Endothelial cell of umbilical vein (primary cell): ENCODE results near the gene NFYC. TPM values are rescaled to one million over a fixed set of nuclear protein-coding genes. Genes with fewer than 3 reads are reported as not detected.

Experiments
- BruUV-seq: library from RNA; stranded (reverse); fragments of 400-500 nt; replicated peaks from 2 replicates; lab custom pipeline; 2021; lab: Mats Ljungman, UMichigan
- CTCF ChIA-PET: fragments of 300-600, 350-600 bp; sonication (Branson Sonifier 250); formaldehyde crosslinking; loops from one replicate; lab custom pipeline; 2021; ENCODE audit warnings: antibody characterized with exemption, inconsistent platforms; lab: Charles Lee
- POLR2A ChIA-PET: fragments of 300-600, 350-600 bp; sonication (Branson Sonifier 250); formaldehyde crosslinking; loops from one replicate; lab custom pipeline; 2021; ENCODE audit warnings: antibody characterized with exemption, inconsistent platforms; lab: Charles Lee
- DNase-seq: peaks from one replicate; pipeline ENCODE4 v3.0.0-alpha.2; 2011; ENCODE audit warnings: low read depth, low spot score
- FAIRE-seq: peaks from 2 replicates; lab custom pipeline; 2011; peaks lifted over from hg19 to GRCh38; lab: Jason Lieb, UNC
- H2AFZ ChIP-seq: 2 replicates; pipeline ENCODE4 v1.6.0; 2012; ENCODE audit warnings: low read depth, low read length, control low read depth, inconsistent platforms
- H3K27ac ChIP-seq: 2 replicates; pipeline ENCODE4 v1.5.1; 2011; ENCODE audit warnings: low read depth, mild to moderate bottlenecking, control low read depth, low read length, moderate library complexity; ENCODE audit not compliant: insufficient read depth
- H3K27me3 ChIP-seq, 2 experiments: 2 replicates each; pipeline versions ENCODE4 v1.6.0 to v1.6.1; 2011; ENCODE audit warnings: low read length in 2 of 2, mixed read lengths in 1 of 2; ENCODE audit not compliant: control insufficient read depth in 2 of 2, insufficient read depth in 2 of 2
- H3K36me3 ChIP-seq, 2 experiments: 2 replicates in 1 of 2; 3 replicates in 1 of 2; pipeline ENCODE4 v1.5.1; 2011; ENCODE audit warnings: low read length in 2 of 2, mild to moderate bottlenecking in 1 of 2, moderate library complexity in 1 of 2; ENCODE audit not compliant: control insufficient read depth in 2 of 2, insufficient read depth in 2 of 2; ENCODE audit errors: extremely low read depth in 1 of 2
- H3K4me1 ChIP-seq: 3 replicates; pipeline ENCODE4 v1.5.1; 2011; ENCODE audit warnings: mild to moderate bottlenecking, low read length; ENCODE audit not compliant: control insufficient read depth, insufficient read depth; ENCODE audit errors: extremely low read depth
- H3K4me2 ChIP-seq: 2 replicates; pipeline ENCODE4 v1.6.1; 2011; ENCODE audit warnings: low read length, control low read depth, mixed read lengths; ENCODE audit not compliant: insufficient read depth
- H3K4me3 ChIP-seq, 3 experiments: fragments of 200-600 bp in 1 of 3; sonication (generic), shearing (Covaris generic) in 1 of 3; replicated peaks in 1 of 3; 2 replicates each; pipeline ENCODE4 v1.5.1; 2011 to 2016; ENCODE audit warnings: control low read depth in 3 of 3, low read length in 3 of 3, mild to moderate bottlenecking in 2 of 3, inconsistent platforms in 1 of 3, low read depth in 1 of 3, moderate library complexity in 1 of 3; ENCODE audit not compliant: insufficient read depth in 1 of 3
- H3K79me2 ChIP-seq: 2 replicates; pipeline ENCODE4 v1.6.0; 2012; ENCODE audit warnings: low read length, inconsistent platforms; ENCODE audit not compliant: control insufficient read depth, insufficient read depth
- H3K9ac ChIP-seq: replicated peaks from 2 replicates; pipeline ENCODE3; 2011; ENCODE audit warnings: low read length, control low read depth; ENCODE audit not compliant: insufficient read depth; ENCODE audit errors: extremely low read depth
- H3K9me1 ChIP-seq: replicated peaks from 3 replicates; pipeline ENCODE4 v1.6.0; 2011; ENCODE audit warnings: mild to moderate bottlenecking, low read length; ENCODE audit not compliant: control insufficient read depth, insufficient read depth; ENCODE audit errors: extremely low read depth
- H3K9me3 ChIP-seq: replicated peaks from 2 replicates; pipeline ENCODE4 v1.5.1; 2012; ENCODE audit warnings: low read length, inconsistent platforms; ENCODE audit not compliant: control insufficient read depth, insufficient read depth
- H4K20me1 ChIP-seq: replicated peaks from 2 replicates; pipeline ENCODE3; 2011; ENCODE audit warnings: mild to moderate bottlenecking, low read length; ENCODE audit not compliant: control insufficient read depth, insufficient read depth; ENCODE audit errors: extremely low read depth
- CTCF ChIP-seq, 2 donors: IDR thresholded peaks; 1 replicate in 1 of 2; 2 replicates in 1 of 2; pipeline ENCODE4 v1.5.1; 2011; ENCODE audit warnings: low read length in 2 of 2, mild to moderate bottlenecking in 2 of 2, moderate library complexity in 2 of 2, control low read depth in 1 of 2, inconsistent platforms in 1 of 2, low read depth in 1 of 2; ENCODE audit not compliant: insufficient read depth in 1 of 2; ENCODE audit errors: extremely low read depth in 1 of 2
- EZH2 ChIP-seq: IDR thresholded peaks from 2 replicates; pipeline ENCODE4 v1.6.1; 2012; ENCODE audit warnings: borderline replicate concordance, low read depth, mild to moderate bottlenecking, moderate library complexity, low read length, inconsistent platforms; ENCODE audit not compliant: severe bottlenecking
- FOS ChIP-seq: IDR thresholded peaks from 2 replicates; pipeline ENCODE4 v1.6.1; 2011; ENCODE audit warnings: mild to moderate bottlenecking, low read length, moderate library complexity, borderline replicate concordance; ENCODE audit not compliant: insufficient read depth
- GATA2 ChIP-seq: IDR thresholded peaks from 2 replicates; pipeline ENCODE4 v1.7.0; 2011; ENCODE audit warnings: low read depth, mild to moderate bottlenecking, moderate library complexity, mixed read lengths, low read length; ENCODE audit not compliant: insufficient read length, insufficient read depth
- JUN ChIP-seq: IDR thresholded peaks from 2 replicates; pipeline ENCODE4 v1.6.1; 2011; ENCODE audit warnings: borderline replicate concordance, low read depth; ENCODE audit not compliant: insufficient read length, insufficient read depth
- MYC ChIP-seq: IDR thresholded peaks from one replicate; pipeline ENCODE4 v1.6.1; 2011; ENCODE audit warnings: mild to moderate bottlenecking, low read depth, low read length
- POLR2A ChIP-seq: IDR thresholded peaks from 2 replicates; pipeline ENCODE4 v1.6.1; 2012; ENCODE audit warnings: low read depth, mild to moderate bottlenecking, control low read depth, low read length
- POLR2AphosphoS5 ChIP-seq: IDR thresholded peaks from 2 replicates; pipeline ENCODE4 v1.6.1; 2012; ENCODE audit warnings: low read depth, mild to moderate bottlenecking, control low read depth, low read length, moderate library complexity; ENCODE audit not compliant: insufficient read depth
- dilution Hi-C: fragments of 300-500 bp; cut with MboI; formaldehyde crosslinking; loops from one replicate; pipeline ENCODE4 v1.15.0; 2019; ENCODE audit warnings: low sequenced_read_pairs; ENCODE audit not compliant: extremely low pct_ligation_motif_present
- intact Hi-C: fragments of 100-400 bp; cut with micrococcal nuclease; formaldehyde crosslinking; loops from one replicate; pipeline ENCODE4 v1.10.0; 2022
- polyA plus RNA-seq, 4 experiments: library from polyadenylated mRNA; depleted of rRNA in 3 of 4; stranded (reverse) in 3 of 4; unstranded in 1 of 4; fragments of >200 nt; gene quantifications; 2 replicates each; pipeline versions ENCODE4 v1.2.1 to v1.2.3, GENCODE V29; 2011 to 2012; ENCODE audit warnings: missing spikeins in 1 of 4
- total RNA-seq: library from RNA; stranded (reverse); gene quantifications from 2 replicates; pipeline ENCODE4 v1.2.3, GENCODE V29; 2021
- TF ChIP-seq, protein P1 (sequence below): IDR thresholded peaks from 2 replicates; pipeline ENCODE4 v1.6.1; 2011; ENCODE audit not compliant: insufficient read depth, insufficient read length

The NFYC gene
- total and polyA plus RNA-seq, 2 donors (not counting 3 experiments of a cell fraction or from before 2014, with no cell fraction given) = 51.1 to 81.7 TPM

GRCh38 chr1:40739455-40740008 is 48.0 kb downstream of the NFYC start:
- DNase-seq (no peak), FAIRE-seq (no peak)
- H3K4me1 ChIP-seq = peaks cover 4% of the 10 kb centered on the region
- intact Hi-C loops = no loop called here
- ChIA-PET CTCF (interaction anchor here (0.6 kb wide), 1 partner anchor 259 kb away, joined by 3 read pairs; no protein-coding TSS in a partner anchor), POLR2A (no interaction called here)
- H3K9ac ChIP-seq = no peak overlapping the region
- H3K9me1 ChIP-seq = no peaks in the 10 kb centered on the region
- H3K9me3 ChIP-seq = no peaks in the 10 kb centered on the region
- no peaks in the 10 kb centered on the region for H3K79me2 ChIP-seq
- H2AFZ ChIP-seq = no peak overlapping the region
- no peaks in the 10 kb centered on the region for H3K27me3 ChIP-seq
- dilution Hi-C loops = no loop called here
- BruUV-seq = no TSS peak
- no peak overlapping the region for H3K27ac ChIP-seq
- H3K4me2 ChIP-seq = no peak overlapping the region
- H3K4me3 ChIP-seq = no peak overlapping the region
- no peaks in the 10 kb centered on the region for H4K20me1 ChIP-seq
- no peak for TF ChIP-seq FOS
- TF ChIP-seq, protein P1, sequence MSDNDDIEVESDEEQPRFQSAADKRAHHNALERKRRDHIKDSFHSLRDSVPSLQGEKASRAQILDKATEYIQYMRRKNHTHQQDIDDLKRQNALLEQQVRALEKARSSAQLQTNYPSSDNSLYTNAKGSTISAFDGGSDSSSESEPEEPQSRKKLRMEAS = no peak
- no peak for TF ChIP-seq EZH2
- TF ChIP-seq CTCF (IDR thresholded peaks at IDR 0.05; ENCODE audit: extremely low read depth in 1 of 2, insufficient read depth in 1 of 2, low read depth in 1 of 2, low read length in 2 of 2) = no peak
- no peak for TF ChIP-seq GATA2
- no peak for TF ChIP-seq JUN
- TF ChIP-seq POLR2AphosphoS5 = no peak
- no peak for TF ChIP-seq POLR2A
- TF ChIP-seq MYC = no peak
- peaks cover 0 to 4% of the 10 kb centered on the region in 2 experiments for H3K36me3 ChIP-seq
